ENCODE measurements around the gene CGB1. TPM values are rescaled to one million over a fixed set of nuclear protein-coding genes. Genes with fewer than 3 reads are reported as not detected.

The CGB1 gene
- total and polyA plus RNA-seq, 10 of the 15 experiments (the other 5 are each of a cell fraction or from before 2014, with no cell fraction given), result not detected

DNA sequence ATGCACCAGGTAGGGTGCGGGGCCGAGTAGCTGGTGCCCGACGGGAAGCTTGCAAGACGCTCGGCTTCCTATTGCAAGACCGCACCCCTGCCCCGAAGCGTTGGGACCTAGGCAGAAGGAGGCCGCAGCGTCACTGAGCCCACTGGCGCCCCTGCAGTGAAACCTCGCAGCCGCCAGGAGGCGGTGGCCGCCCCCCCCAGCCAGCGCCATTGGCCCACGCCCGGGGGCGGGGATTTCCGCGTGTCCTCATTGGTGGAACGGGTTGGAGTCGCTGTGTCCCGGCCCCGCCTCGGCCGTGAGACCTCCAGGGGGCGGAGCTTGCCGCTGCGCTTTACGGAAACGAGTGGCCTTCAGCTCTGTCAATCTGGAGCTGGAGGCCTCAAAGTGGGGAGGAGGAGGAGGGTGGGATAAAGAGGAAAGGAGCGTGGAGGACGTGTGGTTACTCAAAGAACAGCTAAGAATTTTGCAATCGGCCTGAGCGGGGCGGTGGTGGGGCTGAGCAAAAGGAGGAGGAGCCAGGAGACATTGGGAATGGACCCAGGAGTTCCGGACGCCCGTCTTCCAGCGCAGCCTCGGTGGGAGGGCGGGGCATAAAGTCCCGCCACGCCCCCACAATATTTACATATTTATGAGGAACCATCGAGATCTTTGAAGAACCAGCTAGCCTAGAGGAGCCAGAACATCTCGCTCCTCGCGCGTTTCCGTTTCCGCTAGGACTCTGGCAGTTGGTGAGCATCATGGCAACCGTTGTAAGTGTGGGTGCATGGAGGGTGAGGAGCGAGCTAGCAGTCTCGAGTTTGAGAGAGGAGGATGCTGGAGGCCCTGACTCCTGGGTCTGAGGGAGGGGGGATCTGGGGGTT, 43.3 kb downstream of the CGB1 start, which contains the start of the genes GYS1 and RUVBL2 (continued):
- TF ChIP-seq, protein P1, sequence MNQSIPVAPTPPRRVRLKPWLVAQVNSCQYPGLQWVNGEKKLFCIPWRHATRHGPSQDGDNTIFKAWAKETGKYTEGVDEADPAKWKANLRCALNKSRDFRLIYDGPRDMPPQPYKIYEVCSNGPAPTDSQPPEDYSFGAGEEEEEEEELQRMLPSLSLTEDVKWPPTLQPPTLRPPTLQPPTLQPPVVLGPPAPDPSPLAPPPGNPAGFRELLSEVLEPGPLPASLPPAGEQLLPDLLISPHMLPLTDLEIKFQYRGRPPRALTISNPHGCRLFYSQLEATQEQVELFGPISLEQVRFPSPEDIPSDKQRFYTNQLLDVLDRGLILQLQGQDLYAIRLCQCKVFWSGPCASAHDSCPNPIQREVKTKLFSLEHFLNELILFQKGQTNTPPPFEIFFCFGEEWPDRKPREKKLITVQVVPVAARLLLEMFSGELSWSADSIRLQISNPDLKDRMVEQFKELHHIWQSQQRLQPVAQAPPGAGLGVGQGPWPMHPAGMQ (IDR thresholded peaks at IDR 0.05; ENCODE audit: borderline replicate concordance), result no peak
- TF ChIP-seq, protein P2, sequence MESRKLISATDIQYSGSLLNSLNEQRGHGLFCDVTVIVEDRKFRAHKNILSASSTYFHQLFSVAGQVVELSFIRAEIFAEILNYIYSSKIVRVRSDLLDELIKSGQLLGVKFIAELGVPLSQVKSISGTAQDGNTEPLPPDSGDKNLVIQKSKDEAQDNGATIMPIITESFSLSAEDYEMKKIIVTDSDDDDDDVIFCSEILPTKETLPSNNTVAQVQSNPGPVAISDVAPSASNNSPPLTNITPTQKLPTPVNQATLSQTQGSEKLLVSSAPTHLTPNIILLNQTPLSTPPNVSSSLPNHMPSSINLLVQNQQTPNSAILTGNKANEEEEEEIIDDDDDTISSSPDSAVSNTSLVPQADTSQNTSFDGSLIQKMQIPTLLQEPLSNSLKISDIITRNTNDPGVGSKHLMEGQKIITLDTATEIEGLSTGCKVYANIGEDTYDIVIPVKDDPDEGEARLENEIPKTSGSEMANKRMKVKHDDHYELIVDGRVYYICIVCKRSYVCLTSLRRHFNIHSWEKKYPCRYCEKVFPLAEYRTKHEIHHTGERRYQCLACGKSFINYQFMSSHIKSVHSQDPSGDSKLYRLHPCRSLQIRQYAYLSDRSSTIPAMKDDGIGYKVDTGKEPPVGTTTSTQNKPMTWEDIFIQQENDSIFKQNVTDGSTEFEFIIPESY (IDR thresholded peaks at IDR 0.05), result no peak
- TF ChIP-seq PML (IDR thresholded peaks at IDR 0.05; ENCODE audit: low read length), result peak; percentile 67
- no peak; the same call in 1 of the 2 replicates for TF ChIP-seq NFYA (IDR thresholded peaks at IDR 0.05; ENCODE audit: borderline replicate concordance, low read depth, low read length)
- TF ChIP-seq CHD1 (IDR thresholded peaks at IDR 0.05; ENCODE audit: low read depth, low read length), result no peak; the same call in 1 of the 2 replicates
- peak; percentile 34; the same call in 1 of the 2 replicates for TF ChIP-seq SREBF2 (IDR thresholded peaks at IDR 0.05; ENCODE audit: low read length)
- peak; percentile 93 for TF ChIP-seq NFYB (IDR thresholded peaks at IDR 0.05; ENCODE audit: insufficient read depth, low read depth, low read length)
- peak; percentile 90 for TF ChIP-seq POLR2A (IDR thresholded peaks at IDR 0.05; ENCODE audit: low read depth, low read length)
- no peak for TF ChIP-seq NFXL1 (IDR thresholded peaks at IDR 0.05; ENCODE audit: borderline replicate concordance)
- TF ChIP-seq NFIC (IDR thresholded peaks at IDR 0.05; ENCODE audit: low read depth, low read length), result no peak; the same call in 1 of the 2 replicates
- TF ChIP-seq BMI1 (IDR thresholded peaks at IDR 0.05; ENCODE audit: borderline replicate concordance), result no peak
- TF ChIP-seq PAX5 (IDR thresholded peaks at IDR 0.05; ENCODE audit: borderline replicate concordance, low read depth, low read length), result peak; percentile 46; the same call in 1 of the 2 replicates
- TF ChIP-seq NR2C1 (IDR thresholded peaks at IDR 0.05), result peak; percentile 39; the same call in 1 of the 2 replicates
- TF ChIP-seq TBL1XR1 (IDR thresholded peaks at IDR 0.05; ENCODE audit: low read depth, low read length), result no peak
- TF ChIP-seq ZNF687 (IDR thresholded peaks at IDR 0.05), result 0 out of 2 replicates have a peak, but pooled peaks have one; percentile 38
- TF ChIP-seq CREB1 (IDR thresholded peaks at IDR 0.05; ENCODE audit: low read depth), result peak; percentile 80
- no peak for TF ChIP-seq CBX3 (IDR thresholded peaks at IDR 0.05; ENCODE audit: borderline replicate concordance, low read depth)
- no peak for TF ChIP-seq HDAC6 (IDR thresholded peaks at IDR 0.05; ENCODE audit: unreplicated experiment)
- peak; percentile 71; the same call in 1 of the 2 replicates for TF ChIP-seq SMAD5 (IDR thresholded peaks at IDR 0.05; ENCODE audit: low read depth)
- peak; percentile 86 for TF ChIP-seq ATF7 (IDR thresholded peaks at IDR 0.05; ENCODE audit: low read depth)
- peak; percentile 93 for TF ChIP-seq GATAD2B (conservative IDR thresholded peaks at IDR 0.05; ENCODE audit: low read depth)
- TF ChIP-seq NR2C2 (IDR thresholded peaks at IDR 0.05; ENCODE audit: borderline replicate concordance, control insufficient read depth, insufficient read length, low read depth), result no peak
- peak; percentile 97 to 98 for TF ChIP-seq IKZF2 (IDR thresholded peaks at IDR 0.05)
- TF ChIP-seq GABPA (IDR thresholded peaks at IDR 0.05; ENCODE audit: low read depth), result peak; percentile 97
- TF ChIP-seq JUNB (IDR thresholded peaks at IDR 0.05), result no peak
